ENCODE data around the gene PLSCR4.

Gene PLSCR4

DNA sequence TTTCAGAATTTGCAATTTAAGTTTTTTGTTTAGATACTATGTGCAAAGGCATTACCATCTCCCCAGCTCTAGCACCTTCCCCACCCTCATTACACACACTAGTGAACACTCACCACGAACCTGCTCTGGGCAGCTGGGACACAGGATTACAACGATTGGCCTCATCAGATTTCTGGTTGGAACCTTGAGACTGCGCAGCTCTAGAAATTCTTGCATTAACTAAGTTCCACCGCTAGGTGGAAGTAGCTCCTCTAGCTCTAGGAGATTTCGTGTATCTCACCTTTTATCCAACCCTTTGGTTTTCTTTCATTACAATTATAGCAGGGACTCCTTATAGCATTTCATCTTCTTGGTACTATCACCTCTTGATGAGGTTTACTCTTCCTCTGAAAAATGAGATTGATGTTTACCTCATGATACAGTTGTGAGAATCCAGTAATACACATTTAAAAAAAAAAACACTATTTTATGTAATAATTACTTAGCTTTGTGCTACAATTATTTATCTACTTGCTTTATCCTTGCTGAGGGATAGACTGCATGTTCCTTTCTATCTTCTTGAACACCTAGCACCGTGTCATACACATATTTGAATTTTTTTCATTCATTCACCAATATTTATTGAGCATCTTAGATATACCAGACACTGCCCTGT, 61.3 kb downstream of the PLSCR4 start:
- DNase-seq, result peak; percentile 5

DNA sequence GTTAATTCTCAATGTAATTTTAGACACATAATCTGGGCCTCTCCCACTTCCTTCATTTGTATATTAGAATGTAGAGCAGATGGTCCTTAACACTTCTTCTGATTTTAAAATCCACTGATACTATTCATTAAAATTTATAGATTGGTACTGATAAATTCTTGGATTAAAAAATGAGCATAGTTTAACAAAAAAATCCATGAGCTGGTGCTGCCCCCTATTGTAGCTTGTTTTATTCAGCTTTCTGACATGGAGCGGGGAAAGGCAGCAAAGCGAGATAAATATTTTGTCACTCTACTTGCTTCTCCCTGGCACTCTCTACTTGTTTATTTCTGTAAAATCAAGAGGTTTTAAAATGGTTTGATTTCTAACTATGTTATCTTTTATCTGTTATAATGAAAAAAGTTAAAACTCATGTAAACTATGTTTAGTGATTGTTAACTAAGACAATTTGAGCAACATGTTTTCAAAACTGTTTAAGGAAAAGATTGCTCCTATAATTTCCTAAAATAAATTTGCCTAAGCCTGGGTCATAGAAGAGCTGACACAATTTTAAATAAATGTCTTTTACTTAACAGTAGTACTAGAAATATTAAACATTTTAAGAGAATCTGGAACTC, 63.5 kb downstream of the PLSCR4 start:
- DNase-seq, result no peak

- DNase-seq, result no peak
Measured at GRCh38 chr3:146184241-146185015, 66.5 kb downstream of the PLSCR4 start.

DNA sequence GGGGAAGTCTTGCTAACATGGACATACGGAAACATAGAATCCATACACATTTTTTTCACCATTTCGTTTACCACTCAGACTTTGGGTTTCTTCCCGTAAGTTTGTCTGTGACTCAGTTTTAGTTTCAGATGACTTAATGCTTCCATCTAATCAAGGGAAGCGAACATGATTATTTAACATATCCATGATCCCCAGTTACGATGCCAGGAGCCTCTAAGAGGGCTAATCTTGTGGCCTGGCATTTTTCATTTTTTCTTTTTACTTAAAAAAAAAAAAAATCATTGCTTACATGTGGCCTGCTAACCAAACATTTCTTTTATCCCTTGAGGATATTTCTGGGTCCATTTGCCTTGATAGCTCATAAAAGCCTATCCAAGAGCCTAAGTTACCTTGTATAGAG, 69.7 kb downstream of the PLSCR4 start:
- no peak for DNase-seq

DNA sequence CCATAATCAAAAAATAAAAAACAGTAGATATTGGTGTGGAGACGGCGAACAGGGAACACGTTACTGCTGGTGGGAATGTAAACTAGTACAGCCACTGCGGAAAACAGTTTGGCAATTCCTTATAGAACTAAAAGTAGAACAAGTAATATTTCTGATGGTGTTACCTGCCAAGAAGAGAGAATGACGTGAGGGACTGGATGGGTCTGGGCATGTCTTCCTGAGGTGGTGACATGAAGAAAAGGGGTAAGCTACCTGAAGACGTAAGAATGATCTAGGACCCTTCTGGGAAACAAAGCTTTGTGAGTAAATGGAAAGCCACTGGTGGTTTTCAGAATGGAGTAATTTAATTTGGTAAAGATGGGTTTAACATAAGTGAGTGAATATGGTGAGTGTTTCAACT, 70.5 kb downstream of the PLSCR4 start:
- DNase-seq, result no peak

DNA sequence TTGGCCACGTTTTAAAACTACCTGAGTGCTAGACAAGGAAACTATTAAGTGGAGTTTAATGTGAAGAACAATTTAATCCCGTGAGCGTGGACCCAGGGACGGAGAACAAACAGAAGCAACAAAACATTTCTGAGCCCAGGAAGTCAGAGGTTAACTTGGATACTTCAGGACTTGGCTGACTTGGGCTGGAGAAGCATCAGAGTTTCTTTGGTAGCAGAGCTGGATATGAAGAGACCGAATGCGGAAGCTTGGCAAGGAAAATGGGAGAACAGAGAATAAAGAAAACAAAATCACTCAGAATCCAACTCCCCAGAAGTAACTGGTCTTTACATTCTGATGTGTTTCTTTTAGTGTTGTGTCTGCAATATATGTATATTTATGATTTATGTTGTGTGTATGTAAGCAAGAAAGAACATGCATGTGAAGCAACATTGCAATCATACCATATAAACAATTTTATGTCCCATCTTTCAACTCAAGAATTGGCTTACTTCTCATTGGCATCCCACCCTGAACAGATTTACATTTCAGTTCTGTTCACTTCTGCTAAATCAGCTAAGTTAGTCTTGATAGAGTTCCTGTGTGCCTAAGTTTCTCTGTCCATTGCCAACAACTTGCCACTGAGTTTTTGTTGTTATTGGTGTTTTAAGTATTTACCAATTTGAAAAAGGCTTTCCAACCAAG, 72.8 kb downstream of the PLSCR4 start:
- DNase-seq, result no peak

GRCh38 chr3:146177519-146177918, 73.4 kb downstream of the PLSCR4 start:
- no peak for DNase-seq

DNA sequence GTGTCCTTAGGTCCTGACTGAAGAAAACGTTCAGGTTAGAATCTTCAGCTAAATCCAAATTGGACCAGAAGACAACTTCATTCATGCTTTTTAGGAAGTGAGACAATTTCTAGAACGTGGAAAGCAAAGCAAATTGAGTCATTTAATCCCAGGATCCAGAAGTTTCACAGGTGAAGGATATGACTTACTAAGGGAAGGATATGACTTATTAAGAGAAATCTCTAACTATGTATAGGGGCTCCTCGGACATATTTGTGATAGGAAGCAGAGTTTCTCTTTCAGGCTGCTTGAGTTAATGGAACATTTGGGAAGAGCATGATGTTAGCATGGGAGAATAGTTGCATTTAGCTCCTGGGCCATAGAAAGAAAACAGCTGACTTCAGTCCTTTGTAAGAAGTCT, 73.8 kb downstream of the PLSCR4 start:
- DNase-seq, result no peak

DNA sequence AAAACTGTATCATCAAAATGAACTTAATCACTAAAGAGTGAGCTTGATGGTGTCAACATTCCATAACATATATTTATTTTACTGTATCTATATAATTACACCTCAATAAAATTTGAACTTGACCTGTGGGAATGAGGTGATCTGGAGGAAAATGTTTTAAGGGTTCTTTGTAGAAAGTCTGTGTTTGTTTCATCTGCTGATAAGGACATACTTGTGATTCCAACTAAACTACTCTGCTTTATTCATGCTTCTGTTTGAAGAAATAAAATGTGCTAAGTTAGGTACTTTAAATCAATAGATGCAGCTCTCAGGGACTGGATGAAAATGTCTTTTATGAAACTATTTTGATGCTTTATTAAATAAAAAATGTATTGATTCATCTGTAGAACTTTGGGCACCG, 78.3 kb downstream of the PLSCR4 start:
- no peak for DNase-seq

DNA sequence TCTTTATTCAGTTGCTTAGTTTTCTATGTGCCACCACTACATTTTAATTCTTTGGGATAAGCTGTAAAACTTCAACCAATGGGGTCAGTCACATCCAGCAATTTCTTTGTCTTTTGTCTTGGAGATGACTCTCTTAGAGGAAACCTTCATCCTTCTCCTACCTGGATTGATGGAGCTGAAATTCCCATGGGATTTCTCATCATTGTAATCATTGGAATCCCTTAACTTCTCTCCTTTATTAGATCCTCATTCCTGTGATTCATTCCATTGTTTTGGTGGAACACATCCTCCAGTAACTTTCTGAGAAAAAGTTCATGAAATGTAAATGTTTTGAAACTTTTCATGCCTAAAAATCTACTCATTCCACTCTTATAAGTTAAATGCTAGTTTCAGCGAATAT, 80.3 kb downstream of the PLSCR4 start:
- no peak for DNase-seq

DNA sequence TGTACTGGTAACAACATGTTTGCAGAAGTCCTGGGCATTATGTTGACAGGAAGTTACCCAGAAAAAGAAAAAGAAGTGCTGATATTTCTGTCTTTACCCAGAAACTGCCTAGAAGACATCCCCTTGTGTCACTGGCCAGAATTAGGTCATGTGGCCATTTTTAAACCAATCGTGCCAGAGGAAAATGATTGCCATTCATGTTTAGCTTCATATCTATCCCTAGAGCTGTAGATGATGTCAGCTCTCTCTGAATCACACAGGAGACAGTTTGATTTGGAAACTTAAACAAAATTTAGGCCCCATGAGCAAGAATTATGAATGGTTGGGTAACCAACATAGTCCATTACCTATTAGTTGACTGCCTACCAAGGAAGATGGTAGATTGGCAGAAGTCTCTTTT, 81.0 kb downstream of the PLSCR4 start:
- no peak for DNase-seq

- DNase-seq, result no peak
Measured at GRCh38 chr3:146166826-146167225, 84.1 kb downstream of the PLSCR4 start.

- no peak for DNase-seq
Measured at GRCh38 chr3:146166415-146166821, 84.5 kb downstream of the PLSCR4 start.

DNA sequence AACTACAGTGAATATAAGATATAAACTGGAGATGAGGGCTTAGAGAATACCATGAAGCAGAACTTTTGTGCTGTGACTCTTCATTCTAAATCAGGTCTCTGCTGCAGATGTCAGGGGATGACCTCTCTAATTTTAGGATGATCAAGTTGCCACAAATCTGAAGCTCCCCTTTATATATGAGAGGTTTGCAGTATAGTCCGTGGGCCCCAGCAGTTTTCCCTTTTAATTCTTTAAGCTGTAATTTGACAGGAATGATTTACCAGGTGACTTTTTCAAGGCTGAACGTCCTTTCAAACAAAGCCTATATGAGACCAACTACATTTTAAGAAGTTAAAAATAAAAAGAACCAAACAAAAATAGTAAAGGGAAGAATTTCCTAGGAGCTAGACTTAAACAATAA, 85.0 kb downstream of the PLSCR4 start:
- no peak for DNase-seq

- no peak for DNase-seq
Measured at GRCh38 chr3:146164971-146165769, 85.7 kb downstream of the PLSCR4 start.

DNA sequence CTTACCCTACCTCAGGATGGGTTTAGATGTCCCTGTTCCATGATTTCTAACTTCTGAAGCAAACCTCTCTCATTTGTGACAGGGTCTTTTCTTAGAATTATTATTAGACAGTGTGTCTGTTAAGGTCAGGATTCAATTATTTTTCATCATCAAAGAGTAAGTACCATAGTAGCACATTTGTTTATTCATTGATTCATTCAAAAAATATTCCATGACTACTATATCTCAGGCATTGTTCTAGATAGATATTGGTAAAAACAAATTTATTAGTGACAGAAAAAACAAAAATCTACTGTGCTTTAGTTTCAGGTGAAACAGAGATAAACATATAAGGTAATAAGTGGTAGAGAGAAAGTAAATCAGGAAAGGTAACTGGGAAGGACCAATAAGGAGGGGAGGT, 86.4 kb downstream of the PLSCR4 start:
- no peak for DNase-seq

DNA sequence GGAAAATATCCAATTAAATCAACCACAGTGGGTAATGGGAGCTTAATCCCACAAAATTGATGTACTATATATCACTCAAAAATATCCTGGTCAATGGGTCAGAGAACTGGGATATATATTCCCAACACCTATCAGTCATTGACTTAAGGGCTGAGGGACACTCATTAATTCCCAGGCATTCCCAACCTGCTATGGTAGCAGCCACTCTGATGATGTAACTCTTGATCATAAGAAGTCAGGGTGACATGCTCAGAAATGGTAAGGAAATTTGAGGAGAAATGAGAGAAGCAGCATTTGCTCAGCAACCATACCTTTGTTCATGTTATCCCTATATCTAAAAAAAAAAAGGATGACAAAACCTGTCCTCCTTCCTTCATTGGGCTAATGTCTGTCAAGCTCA, 86.8 kb downstream of the PLSCR4 start:
- DNase-seq, result no peak

- DNase-seq, result no peak
Measured at GRCh38 chr3:146163584-146163983, 87.3 kb downstream of the PLSCR4 start.

GRCh38 chr3:146162561-146162960, 88.3 kb downstream of the PLSCR4 start:
- DNase-seq, result no peak

GRCh38 chr3:146161663-146162002, 89.3 kb downstream of the PLSCR4 start:
- no peak for DNase-seq

GRCh38 chr3:146160964-146161662, 89.8 kb downstream of the PLSCR4 start, which contains the start of gene PLOD2:
Gene PLOD2, minus strand, starts transcription at chr3:146161184. Its CDS starts 195 bp downstream, at chr3:146160989.
- peak; percentile 37 for DNase-seq

DNA sequence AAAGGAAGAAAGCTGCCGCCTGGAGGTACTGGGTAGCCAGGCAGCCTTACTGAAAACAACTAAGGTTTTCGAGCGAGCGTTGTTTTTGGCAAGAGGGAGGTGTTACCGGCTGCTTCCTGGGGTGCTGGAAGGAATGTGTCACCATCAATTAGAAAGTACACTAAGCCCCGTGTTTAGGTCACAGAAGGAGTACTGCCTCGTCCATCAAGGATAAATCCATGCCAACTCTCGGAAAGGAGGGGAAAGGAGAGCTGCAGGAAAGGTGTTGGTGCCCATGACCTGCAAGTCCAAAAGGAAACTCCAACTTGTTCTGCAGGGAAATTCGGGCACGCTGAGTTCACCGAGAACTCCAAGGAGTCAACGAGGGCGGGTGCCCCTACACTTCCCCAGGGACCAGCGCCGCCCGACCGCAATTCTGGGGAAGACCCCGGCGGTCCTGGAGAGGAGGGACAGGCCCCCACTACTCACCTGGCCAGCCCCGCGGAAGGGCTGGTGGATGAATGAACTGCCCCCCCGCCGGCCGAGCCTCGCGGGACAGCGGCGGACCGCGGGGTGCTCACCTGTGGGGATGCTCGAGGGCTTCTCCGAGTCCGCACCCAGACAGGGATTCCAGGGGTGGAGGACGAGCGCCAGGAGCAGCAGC, 90.5 kb downstream of the PLSCR4 start:
- DNase-seq, result peak; percentile 25
